GM18951 (cell line): Measurements from ENCODE around the gene AHSG.
"Not testable (repeated sequence)": the region's sequence is repeated elsewhere in the genome, so short reads cannot be mapped to it uniquely, and the experiment has no call there.

Experiments used
- POLR2A ChIP-seq: IDR thresholded peaks from 4 replicates; pipeline ENCODE4 v1.6.1; 2011; ENCODE audit warnings: mild to moderate bottlenecking; ENCODE audit not compliant: insufficient read length, insufficient read depth; ENCODE audit errors: extremely low read depth
- in situ Hi-C: fragments of 300-500 bp; cut with MboI; formaldehyde crosslinking; loops from one replicate; pipeline ENCODE4 v1.12.0; 2022; ENCODE audit warnings: low sequenced_read_pairs, mixed read lengths, inconsistent platforms; ENCODE audit not compliant: unreplicated experiment

Gene AHSG, protein sequence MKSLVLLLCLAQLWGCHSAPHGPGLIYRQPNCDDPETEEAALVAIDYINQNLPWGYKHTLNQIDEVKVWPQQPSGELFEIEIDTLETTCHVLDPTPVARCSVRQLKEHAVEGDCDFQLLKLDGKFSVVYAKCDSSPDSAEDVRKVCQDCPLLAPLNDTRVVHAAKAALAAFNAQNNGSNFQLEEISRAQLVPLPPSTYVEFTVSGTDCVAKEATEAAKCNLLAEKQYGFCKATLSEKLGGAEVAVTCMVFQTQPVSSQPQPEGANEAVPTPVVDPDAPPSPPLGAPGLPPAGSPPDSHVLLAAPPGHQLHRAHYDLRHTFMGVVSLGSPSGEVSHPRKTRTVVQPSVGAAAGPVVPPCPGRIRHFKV

DNA sequence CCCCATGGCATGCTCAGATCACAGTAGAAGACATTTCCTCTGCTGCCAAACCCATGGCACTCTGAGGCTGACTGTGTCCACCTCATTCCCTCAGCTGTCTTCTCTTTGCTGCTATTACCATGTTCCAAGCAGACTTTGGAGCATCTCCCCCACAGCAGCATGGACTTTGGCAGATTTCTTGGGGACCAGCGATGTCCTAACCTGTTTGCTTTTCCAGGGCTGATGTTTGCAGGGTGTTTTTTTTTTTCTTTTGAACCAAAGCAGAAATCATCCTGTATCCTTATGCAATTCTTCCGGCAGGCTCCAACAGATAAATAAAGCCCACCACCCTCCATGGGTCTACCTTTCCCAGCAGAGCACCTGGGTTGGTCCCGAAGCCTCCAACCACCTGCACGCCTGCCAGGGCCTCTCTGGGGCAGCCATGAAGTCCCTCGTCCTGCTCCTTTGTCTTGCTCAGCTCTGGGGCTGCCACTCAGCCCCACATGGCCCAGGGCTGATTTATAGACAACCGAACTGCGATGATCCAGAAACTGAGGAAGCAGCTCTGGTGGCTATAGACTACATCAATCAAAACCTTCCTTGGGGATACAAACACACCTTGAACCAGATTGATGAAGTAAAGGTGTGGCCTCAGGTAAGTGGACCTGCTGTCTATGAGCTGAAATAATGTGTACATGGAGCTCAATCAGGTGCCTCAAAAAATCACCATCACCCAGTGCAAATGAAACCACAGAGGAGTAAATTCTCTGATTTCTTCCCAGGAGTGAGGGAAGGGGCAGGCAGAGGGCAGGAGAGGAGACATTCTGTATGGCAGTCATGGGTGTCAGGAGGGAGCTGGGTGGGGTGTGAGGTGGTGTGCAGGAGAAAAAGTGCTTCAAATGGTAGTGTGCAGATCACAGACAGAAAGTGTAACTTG, at the start of gene AHSG:
Gene AHSG (plus strand): TSS at position 340 of the 916 bp plus-strand sequence. CDS start 82 bp downstream, at position 422.
- no peak for TF ChIP-seq POLR2A
- in situ Hi-C loops, result loop anchor here (25.0 kb wide), 2 partner anchors 199 to 549 kb away; partner anchors contain the start of gene RFC4

DNA sequence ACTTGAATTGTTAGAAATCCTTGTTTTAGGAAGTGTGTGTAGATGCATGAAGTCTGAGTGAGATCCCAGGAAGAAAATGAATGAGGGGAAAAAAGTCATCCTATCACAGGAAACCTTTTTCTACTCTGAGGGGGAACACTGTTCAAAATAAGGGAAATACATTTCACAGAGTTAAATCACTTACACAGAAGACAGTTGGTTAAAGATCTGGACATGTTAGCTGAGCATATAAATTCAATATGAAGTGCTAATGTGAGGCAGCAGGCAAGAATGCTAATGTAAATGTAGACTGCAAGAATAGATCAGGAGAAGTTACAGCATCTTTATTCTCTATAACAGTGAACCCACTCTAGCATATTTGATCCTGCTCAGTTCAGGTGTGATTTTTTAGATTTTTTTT, 48.3 kb upstream of the AHSG start:
- no peak for TF ChIP-seq POLR2A
- in situ Hi-C loops, result no loop called here

DNA sequence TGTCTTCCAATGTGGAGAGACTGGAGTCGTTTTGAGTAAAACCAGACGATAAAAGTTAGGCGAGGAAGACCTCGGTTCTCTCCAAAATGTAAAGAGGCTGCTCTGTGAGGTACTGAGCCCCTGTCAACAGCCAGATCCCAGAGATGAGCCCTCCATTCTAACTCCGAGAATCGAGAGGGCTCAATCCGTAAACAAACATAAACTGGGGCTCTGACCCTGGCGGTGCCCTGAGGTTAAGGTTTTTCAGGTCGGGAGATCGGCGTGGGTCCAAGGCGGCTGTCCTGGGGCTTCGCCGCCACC, 46.1 kb upstream of the AHSG start:
- no peak for TF ChIP-seq POLR2A
- in situ Hi-C loops, result no loop called here

DNA sequence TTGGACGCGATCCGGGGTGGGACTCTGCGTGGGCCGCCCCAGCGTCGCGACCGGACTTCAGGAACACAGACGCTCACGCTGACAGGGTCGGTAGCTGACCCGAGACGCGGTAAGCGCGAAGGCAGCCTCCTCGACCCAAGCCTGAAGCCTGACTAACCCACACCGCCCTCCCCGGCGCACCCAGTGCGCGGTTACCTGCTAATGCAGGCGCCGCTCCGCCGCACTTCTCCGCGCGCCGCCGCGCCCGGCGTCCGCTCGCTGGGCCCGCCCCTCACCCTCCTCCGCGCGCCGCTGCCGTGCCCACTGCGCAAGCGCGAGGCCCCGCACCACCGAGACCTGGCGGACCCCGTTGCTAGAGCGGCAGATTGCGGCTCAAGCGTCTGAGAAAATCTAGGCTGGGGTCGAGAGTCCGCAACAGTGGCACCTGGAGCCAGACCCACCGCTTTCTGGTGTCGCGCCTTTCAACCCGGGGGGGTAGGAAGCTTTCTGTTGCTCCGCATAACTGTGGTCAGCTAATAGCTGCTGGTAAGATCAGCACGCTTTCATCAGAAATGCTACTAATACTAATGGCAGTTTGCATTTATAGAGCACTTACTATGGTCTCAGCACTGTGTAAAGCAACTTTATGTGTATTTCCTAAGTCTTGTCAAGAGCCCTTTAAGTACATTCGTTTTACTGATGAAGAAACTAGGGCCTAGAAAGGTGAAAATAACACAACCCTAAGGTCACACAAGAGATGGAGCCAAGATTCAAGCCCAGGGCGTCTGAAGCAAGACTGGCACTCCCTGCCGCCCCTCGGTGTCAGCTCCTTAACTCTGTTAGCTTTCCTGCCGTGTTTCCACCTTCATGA, 45.6 kb upstream of the AHSG start, which contains the start of gene TBCCD1:
Gene TBCCD1 (minus strand): TSS at position 268 of the 850 bp plus-strand sequence. CDS start 3,010 bp downstream, outside the sequence.
- TF ChIP-seq POLR2A, result peak; percentile 98
- in situ Hi-C loops, result no loop called here

DNA sequence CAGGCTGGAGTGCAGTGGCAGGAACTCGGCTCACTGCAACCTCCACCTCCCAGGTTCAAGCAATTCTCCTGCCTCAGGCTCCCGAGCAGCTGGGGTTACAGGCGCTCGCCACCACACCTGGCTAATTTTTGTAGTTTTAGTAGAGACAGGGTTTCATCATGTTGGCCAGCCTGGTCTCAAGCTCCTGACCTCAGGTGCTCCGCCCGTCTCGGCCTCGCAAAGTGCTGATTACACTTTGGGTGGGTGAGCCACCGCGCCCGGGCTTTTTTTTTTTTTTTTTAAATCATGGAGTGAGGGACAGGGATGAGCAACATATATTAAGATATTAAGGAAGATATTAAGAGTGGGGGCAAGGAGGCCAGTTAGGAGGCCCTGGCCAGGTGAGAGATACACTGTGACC, 43.5 kb upstream of the AHSG start:
- in situ Hi-C loops, result not testable (repeated sequence)

DNA sequence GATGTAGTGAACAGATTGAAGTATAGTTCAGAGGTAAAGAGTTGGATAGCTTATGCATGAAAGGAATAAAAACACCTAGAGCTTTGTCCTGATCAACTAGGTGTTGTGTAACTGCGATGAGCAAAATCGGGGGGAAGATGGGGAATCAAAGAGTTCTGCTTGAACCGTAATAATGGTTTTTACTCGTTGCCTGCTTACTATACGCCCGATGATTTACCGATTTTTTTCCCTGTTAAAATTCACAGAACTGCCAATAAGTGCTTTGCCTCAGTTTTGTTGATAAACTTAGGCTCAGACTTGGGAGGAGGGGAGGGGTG, 43.1 kb upstream of the AHSG start:
- no peak for TF ChIP-seq POLR2A
- in situ Hi-C loops, result no loop called here

DNA sequence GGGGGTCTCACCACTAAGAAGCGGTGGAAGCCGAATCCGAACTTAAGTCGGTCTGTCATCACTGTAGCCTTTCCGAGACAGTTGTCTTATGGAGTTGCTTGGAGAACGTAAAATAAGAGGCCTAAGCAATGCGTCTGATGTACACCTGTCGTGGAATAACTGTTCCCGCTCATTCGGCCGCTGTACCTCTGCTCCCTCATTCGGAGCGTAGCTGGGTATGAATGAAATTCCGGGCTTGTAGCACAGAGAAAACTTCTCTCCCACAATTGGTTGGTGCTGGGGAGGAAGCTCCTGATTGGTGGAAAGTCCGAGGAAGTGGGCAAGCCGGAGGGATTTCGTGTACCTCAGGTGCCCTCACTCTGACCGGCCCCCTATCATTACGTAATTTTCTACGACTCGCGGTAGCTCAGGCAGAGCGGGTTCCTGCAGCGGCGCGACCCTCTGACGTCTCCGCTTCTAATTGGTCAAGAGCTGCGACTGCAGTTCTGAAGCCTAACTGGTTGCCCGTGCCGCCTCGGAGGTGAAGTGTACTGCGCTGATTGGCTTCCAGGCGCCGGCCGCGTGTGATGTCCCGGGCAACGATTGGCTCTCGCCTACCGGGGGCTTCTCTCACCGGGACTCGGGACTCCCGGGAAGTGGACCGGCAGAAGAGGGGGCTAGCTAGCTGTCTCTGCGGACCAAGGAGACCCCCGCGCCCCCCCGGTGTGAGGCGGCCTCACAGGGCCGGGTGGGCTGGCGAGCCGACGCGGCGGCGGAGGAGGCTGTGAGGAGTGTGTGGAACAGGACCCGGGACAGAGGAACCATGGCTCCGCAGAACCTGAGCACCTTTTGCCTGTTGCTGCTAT, 42.5 kb upstream of the AHSG start, which contains the start of gene DNAJB11:
Gene DNAJB11 (plus strand): TSS at position 625 of the 845 bp plus-strand sequence. CDS start 178 bp downstream, at position 803.
- peak; percentile 80 for TF ChIP-seq POLR2A

DNA sequence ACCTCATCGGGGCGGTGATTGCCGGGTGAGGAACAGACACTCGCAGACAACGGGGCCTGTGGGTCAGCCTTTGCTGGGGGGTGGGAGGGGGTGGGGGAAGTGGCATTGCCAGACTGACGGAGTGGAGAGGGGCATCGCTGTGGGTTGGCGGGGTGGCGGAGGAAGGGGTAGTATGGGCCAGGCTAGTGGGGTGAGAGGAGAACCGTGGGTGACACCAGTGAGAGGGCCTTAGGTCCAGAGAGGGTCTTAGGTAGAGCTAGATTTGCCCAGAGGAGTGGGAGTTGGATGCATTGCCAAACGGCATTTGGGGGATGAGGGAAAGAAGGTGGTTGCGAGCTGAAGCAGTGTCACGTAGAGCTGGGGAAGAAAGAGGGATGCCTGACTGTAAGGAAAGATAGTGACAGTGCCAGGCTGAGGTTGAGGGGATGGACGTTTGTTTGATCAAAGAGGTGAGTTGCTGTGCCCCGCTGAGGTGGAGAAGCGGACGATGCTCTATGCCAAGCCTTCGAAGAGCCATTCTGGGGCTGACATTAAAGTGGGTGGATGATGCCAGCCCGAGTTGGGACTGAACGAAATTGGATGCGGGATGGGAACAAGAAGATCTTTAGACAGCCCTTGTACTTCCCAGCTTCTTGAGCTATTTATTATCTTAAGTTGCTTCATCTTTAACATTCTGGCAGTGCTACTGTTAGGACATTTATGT, 41.8 kb upstream of the AHSG start:
- TF ChIP-seq POLR2A, result no peak
- in situ Hi-C loops, result no loop called here

More for the DNA sequence above, 42.5 kb upstream of the AHSG start, which contains the start of gene DNAJB11:
- in situ Hi-C loops, result no loop called here

DNA sequence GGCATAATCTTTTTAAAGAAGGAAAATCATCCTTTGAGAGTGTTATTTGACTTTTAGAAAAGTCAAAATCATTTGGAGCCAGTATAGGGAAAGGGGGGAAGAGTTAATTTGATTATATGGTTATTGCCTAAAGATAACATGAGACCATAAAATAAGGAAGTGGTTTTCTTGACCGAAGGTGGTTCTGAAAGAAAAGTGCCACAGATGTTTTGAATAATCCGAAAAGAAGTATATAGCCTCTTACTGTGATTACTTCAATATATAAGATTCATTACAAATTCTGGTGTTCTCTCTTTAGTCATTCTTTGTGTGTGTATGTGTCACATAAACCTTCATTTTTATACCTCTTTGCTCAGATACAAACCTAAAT, 41.2 kb upstream of the AHSG start:
- no peak for TF ChIP-seq POLR2A
- in situ Hi-C loops, result no loop called here

DNA sequence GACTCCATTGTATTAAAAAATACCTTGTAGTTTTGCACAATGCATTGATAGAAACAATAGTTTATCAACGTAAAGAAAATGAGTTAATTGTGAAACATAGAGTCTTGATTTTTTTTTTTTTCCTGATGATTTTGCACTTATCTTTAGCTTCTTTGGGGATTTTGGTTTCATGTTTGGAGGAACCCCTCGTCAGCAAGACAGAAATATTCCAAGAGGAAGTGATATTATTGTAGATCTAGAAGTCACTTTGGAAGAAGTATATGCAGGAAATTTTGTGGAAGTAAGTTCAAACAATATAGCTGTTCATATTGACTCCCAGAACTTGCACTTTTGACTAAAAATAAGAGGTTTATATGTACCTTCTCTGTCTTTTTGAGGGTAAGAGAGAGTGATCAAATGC, 35.3 kb upstream of the AHSG start:
- TF ChIP-seq POLR2A, result no peak
- in situ Hi-C loops, result no loop called here

DNA sequence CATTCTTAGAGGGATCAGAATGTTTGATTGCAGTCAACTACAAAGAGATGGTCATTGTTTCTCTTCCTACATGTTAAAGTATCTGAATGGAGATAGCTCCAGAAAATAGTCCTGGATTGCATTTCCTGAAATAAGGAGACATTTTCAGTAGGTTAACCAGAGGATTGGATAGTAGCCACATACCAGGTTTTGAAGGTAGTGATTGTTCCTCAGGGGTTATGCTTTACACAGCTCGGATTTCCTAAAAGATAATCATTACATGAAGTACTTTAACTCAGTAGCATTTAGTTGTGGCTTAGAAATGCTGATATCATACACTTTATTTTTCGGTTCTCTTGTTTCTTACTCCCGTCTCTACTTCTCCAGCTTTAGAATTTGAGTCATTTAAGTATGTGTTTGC, 32.1 kb upstream of the AHSG start:
- TF ChIP-seq POLR2A, result no peak

DNA sequence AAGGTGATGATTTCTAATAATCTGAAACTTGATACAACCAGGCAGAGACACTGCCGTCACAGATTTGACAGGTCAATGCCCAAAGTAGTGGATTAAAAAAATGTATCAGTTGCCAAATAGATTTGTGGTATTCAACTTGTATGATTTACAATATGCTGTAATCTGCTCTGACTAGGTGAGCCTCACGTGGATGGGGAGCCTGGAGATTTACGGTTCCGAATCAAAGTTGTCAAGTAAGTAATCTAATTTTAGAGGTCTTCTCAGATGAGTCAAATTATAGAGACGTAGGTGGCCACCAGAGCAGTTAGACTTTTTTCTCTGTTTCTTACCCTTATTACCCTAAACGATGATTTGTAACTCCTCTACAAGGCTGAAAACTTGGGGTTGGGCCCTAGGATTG, 30.3 kb upstream of the AHSG start:
- TF ChIP-seq POLR2A, result no peak
- in situ Hi-C loops, result no loop called here

More for the DNA sequence above, 32.1 kb upstream of the AHSG start:
- in situ Hi-C loops, result no loop called here
